SIG-M5 treated with dmso at 0.1 percent for 504 hours (cell line): ENCODE results near the gene CD247.

Experiments used
- DNase-seq: peaks from one replicate; lab custom pipeline; 2025; ENCODE audit not compliant: unreplicated experiment; lab: John Stamatoyannopoulos, UW

CD247 gene

DNA sequence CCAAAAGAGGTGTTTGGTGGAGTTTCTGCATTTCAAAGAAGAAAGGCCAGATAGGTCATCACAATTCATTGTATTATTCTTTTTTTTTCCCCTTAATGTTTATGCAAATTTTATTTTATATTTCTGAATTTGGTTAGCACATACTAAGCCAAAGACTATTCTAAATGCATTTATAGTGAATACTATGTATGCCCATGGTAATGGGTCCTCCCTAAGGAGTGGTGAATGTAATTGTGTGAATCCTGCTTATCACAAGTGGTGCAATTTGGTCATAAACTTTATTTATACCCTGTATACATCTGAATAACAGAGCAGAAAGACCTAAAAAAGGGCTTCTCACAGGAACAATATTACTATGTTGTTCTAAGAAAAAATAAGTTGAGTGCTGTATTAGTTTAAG, 99.1 kb downstream of the CD247 start:
- no peak for DNase-seq

DNA sequence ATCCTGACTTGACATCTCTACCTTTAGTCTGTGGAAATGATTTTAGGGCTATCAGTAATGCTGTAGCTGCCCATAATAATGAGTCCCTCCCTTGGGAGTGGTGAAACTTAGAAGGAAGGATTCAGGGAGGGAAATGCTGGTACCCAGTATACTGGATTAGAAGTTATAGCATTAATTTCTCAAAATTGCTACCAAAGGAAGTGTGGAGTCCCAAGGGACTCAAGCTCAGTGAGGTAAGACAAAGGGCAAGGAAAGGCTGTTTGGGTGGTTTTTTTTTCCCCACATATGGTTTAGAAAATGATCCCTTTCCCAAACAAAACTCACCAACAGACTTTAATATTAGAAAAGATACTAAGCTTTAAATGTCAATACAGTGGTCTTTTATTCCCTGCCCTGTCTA, 99.9 kb downstream of the CD247 start:
- no peak for DNase-seq

DNA sequence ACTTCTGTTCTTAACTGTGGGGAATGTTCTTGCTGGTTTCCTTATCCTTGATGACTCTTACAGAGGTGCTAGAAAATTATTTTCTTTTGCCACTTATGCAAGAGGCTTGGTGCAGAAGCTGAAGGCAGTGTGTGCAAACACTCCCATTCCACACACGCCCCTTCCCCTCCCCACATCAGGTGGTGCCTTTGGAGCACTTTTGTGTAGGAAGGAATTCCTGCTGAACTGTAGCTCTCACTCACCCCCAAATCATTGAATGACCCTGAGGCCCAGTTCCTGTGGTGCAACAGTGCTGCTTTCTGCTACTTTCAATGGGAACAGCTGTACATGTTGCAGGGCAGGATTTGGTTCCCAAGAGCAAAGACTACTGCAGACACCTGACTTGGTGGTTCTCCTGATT, 101.8 kb downstream of the CD247 start:
- no peak for DNase-seq

DNA sequence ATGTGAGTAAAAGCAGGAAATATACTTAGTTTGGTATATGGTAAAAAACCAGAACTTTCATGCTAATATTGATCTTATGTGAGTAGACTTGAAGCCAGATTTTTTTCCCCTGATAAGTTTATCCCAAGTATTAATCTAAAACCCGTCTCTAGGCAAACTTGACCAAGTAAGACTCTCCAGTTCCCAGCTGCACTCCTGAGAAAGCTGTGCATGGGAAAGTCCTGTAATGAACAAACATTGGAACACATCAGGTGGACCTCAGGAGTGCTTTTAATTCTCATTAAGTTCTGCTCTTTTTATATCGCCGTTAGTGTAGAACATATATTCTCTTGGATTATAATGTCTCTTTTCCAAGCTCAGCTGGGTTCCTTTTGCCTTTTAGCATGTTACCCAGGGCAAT, 105.0 kb downstream of the CD247 start:
- DNase-seq = no peak

DNA sequence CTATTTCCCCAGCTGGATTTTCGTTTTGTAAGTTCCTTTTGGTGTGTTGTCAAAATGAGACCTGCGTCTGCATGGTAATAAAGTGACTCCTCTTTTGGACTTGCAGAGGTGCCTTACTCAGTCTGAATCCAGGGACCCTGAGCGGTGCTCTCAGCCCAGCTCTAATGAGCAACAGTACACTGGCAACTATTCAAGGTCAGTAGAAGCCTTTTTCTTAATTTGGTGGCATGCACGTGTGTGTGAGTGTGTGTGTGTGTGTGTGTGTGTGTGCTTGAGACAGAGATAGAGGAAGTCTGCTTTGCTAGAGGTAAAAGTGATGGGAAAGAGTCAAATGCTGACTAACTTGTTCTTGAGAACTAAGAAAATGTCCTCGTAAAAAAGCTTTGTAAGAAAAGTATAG, 105.4 kb downstream of the CD247 start:
- no peak for DNase-seq

DNA sequence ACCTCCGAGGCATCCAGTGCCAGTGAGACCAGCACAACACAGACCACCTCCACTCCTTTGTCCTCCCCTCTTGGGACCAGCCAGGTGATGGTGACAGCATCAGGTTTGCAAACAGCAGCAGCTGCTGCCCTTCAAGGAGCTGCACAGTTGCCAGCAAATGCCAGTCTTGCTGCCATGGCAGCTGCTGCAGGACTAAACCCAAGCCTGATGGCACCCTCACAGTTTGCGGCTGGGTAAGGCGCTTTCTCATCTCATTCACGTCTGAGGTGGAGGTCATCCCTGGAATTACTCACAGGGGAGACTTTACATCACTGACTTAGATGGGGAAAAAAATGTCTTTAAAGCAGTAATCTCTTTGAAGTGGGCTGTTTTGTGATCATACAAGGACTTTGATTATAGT, 106.3 kb downstream of the CD247 start:
- DNase-seq = no peak

DNA sequence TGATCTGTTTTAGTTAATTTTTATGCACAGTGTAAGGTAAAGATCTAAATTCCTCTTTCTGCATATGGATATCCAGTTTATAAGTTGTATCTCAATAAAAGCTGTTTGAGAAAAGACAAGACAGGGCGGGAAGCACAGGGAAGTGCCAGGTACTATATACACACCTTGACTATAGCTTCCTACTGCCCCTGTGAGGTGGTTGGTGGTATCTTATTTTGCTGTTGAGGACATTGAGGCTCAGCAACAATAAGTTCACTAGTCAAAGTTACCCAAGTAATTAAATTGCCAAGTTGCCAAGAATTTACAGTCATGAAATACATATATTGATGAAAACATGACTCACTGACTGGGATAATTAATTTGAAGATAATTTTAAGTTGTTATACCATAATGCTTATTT, 109.1 kb downstream of the CD247 start:
- DNase-seq = no peak

DNA sequence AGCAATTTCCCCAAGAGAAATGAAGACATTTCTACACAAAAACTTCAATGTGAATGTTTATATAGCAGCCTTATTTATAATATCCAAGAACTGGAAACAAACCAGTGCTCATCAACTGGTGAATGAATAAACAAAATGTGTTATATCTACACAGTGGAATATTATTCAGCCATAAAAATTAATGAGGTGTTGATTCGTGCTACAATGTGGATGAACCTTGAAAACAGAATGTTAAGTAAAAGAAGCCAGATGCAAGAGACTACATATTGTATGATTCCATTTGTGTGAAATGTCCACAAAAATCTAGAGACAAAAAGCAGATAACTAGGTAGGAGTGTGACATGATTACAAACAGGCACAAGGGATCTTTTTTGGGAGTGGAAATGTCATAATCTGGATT, 110.0 kb downstream of the CD247 start:
- no peak for DNase-seq

- no peak for DNase-seq
Observed at GRCh38 chr1:167404908-167405307, 113.4 kb downstream of the CD247 start.

DNA sequence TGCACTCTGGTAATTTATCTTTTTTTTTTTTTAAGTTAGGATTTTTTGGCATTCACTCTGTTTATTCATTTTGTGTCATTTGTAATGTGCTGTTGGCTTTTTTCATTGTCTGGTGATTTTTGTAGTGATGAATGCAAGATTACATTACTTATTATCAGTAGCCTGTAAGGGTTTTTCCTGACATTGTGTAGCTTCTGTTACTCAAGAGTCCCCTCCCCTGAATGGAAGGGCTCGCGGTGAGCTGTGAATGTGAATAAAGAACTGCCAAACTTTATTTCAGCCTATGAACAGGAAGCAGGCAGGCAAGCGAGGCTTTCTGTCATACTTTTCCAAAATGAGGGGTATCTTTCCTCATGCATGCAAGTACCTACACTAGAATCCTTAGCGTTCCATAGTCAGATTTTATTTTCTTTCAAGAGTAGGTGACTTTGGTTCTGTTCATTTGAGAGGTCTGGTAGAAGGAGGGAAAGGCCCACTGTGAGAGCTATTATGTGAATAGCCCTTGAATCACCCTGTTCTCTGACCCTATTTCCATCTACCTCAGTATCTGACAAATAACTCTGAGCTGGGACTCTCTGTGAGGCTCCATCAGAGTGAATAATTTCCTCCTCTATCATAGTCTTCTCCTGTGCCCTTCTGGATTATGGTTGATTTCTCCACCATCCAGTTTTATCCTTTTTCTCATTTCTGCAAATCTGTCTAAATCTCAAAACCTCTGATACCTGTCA, 114.0 kb downstream of the CD247 start:
- DNase-seq = no peak

DNA sequence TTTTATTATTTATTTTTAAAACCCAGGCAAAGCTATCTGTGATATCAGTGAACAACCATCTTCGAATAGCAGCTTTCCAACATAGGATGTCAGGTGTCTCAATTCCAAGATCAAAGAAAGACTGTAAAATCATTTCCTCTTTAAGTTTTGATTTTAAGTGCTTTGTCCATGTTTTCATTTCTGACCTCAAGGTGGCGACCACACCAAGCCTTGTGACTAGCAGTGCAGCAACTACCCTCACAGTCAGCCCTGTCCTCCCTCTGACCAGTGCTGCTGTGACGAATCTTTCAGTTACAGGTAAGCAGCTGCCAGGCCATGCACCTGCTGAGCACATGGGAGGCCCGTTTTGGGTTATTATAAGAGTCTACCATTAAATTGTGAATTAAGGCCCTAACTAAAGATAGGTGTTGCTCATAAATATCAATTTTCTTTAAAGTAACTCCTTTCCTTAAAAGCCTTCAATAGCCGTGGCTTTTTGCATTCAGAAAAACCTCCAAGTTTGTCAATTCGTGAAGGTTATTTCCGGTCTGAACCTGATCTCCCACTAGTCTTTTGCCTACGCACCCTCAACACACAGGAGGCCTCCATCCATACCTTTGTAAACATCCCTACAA, 117.0 kb downstream of the CD247 start:
- peak; percentile 51 for DNase-seq

DNA sequence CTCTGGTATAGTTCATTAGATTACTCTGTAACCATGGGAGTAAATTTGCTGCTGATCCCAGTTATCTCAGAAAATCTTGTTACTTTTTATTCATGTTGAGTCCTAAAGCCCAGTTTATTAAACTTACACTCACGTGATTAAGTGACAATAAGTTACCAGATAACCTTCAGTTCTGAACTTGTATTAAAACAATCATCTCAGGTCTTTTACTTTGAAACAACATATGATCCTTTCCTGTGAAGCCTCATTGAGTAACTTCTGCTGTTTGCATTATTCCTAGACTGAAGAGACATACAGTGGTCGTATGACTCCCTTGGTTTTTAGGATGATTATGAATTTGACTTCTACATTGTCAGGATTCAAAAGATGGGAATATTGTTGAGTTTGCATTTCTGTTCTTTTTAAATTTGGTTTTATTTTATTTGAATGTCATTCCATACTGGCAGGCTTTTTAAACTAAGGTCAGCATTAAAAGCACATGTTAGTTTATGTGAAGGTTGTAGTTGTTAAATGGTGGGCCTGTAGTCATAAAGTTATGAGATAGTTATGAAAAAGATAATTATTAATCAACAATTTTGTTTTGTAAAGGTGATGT, 117.9 kb downstream of the CD247 start:
- DNase-seq = no peak

- no peak for DNase-seq
Observed at GRCh38 chr1:167392200-167392696, 126.1 kb downstream of the CD247 start.

GRCh38 chr1:167388976-167389375, 129.4 kb downstream of the CD247 start:
- no peak for DNase-seq

GRCh38 chr1:167387251-167387910, 130.9 kb downstream of the CD247 start:
- no peak for DNase-seq
